Measurements from ENCODE around the gene FOXF2.
"Not testable (repeated sequence)": the region's sequence is repeated elsewhere in the genome, so short reads cannot be mapped to it uniquely, and the experiment has no call there.

Gene FOXF2

DNA sequence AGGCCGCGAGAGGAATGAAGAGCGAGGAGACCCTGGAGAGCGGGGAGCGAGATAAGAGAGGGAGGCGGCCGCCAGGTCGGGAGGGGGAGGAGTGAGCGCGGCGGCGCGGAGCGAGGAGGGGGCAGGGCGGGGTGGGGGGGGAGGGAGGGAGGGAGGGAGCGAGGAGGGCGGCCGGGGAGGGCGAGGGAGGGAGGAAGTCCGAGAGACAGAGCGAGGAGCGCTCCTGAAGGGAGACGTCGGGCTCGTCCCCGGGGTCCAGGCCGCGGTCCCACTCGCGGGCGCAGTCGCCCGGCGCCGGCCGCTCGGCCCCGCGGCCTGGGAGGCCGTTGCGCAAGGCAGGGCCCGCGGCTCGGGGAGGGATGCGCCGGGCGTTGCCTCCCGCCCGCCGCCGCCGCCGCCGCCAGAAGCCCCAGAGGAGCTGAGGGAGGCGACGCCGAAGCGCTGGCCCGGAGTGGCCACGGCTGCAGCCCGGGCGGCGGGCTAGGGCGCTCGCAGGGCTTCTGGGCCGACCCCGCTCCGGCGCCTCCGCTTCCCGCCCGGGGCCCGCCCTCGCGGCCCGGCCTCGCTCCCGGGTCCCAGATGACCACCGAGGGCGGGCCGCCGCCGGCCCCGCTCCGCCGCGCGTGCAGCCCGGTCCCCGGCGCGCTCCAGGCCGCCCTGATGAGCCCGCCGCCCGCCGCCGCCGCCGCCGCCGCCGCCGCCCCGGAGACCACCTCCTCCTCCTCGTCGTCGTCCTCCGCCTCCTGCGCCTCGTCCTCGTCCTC, at the start of gene FOXF2:
Gene FOXF2 (plus strand): TSS at position 208 of the 764 bp plus-strand sequence. CDS start 372 bp downstream, at position 580.
- DNase-seq (ENCODE audit: low spot score), result peak; percentile 60

DNA sequence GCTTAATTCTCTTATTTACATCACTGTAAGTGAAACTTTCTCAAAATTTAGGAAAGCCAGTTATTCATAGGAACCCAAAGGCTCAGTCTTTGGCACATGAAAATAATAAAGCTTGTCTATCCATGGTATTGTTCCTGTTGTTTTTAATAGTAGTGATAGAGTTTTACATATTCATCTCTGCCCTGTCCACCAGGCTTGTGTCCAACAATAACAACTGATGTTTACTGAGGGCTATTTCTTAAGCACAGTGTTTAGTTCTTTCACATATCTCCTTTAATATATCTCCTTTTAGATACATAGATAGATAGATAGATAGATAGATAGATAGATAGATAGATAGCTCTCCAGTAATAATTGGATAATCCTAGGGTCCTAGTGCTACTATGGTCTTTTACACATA, 43.3 kb upstream of the FOXF2 start:
- DNase-seq (ENCODE audit: low spot score), result no peak

DNA sequence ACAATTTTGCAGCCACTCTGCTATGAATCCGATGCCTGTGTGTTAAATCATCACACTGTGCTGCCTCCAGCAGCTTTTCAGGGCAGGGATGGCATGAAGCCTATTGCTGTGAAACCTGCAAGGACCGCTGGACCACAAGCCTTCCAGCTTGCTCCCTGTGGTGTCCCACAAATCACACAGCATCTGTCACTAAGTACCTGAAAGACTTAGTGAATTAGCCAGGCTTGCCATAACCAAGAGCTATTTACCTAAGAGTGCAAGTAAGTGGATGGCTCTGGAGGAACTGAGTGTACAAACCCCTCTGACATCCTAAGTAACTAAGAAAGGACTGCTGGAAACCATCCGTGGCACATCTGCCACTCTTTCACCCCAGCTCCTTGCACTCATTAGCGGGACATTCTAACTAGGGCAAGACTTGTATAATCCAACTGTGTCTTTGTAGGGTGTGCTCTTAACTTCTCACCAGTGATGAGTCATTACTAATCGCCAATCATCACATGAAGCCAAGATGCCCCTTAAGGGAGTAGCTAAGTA, 42.8 kb upstream of the FOXF2 start:
- DNase-seq (ENCODE audit: low spot score), result no peak

DNA sequence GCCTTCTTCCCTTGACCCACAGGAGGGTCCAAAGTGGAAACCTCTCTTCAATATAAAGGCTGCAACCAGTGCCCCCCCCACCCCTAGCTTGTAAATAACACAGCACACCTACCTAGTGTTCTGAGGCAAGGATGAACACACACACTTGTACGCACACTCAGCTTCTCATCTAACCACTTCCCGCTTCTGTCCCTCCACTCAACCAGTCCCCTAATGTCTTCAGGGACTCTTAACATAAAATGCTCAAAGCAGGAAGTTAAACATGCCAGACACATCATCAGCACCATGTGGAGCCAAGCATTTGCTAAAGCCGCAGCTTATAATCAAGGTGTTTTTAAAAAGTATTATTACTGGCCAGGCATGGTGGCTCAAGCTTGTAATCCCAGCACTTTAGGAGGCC, 42.2 kb upstream of the FOXF2 start:
- no peak for DNase-seq (ENCODE audit: low spot score)

DNA sequence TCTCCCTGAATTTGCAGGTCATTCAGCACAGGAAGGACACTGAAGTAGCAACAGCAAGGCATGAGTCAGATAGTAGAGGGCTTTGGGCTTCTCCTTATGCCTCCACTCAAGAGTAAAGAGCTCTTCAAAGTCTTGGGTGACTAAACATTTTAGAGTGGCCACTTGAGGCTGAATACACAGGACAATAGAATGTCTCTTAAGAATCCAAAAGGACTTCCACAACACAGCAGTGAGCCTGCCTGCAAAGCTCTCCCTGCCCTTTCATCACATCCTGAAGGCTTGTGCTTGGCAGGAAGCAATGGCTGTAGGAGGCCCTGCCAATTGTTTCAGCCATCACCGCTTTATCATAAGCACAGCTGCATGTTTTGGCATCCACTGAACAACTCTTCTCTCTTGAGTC, 40.7 kb upstream of the FOXF2 start:
- DNase-seq (ENCODE audit: low spot score), result no peak

DNA sequence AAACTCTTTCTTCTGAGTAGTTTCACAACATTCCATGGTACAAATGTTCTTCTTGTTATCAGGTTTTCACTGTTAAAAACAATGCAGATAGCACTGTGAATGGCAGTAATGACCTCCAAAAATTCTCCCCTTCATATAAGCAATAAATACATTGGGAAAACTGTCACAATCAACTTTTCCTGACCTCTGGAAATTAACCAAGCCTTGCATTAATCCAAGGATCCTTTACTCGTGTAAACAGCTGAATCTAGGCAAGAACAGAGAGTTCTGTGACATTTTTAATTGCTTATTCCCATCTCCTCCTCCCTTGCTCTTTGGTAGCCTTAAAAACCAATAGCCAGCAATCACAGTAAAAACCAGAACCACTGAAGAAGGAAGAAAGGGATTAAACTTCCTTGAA, 39.7 kb upstream of the FOXF2 start:
- no peak for DNase-seq (ENCODE audit: low spot score)

DNA sequence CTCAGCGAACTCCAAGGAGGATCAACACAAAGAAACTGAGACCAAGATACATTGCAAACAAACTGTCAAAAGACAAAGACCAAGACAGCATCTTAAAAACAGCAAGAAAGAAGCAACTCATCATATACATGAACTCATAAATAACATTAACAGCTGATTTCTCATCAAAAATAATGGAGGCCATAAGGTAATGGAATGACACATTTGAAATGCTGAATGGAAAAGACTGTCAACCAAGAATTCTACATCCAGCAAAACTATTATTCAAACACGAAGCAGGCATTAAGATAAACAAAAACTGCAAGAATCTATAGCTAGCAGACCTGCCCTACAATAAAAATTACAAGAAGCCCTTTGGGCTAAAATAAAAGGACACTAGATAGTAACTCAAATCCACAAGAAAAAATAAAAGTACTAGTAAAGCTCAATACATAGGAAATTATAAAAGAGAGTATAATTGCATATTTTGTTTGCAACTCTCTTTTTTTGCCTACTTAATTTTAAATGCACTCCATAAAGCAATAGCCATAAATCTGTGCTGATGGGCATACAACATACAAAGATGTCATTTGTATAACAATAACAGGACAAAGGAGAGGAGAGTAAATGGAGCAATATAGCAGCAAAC, 37.9 kb upstream of the FOXF2 start:
- no peak for DNase-seq (ENCODE audit: low spot score)

DNA sequence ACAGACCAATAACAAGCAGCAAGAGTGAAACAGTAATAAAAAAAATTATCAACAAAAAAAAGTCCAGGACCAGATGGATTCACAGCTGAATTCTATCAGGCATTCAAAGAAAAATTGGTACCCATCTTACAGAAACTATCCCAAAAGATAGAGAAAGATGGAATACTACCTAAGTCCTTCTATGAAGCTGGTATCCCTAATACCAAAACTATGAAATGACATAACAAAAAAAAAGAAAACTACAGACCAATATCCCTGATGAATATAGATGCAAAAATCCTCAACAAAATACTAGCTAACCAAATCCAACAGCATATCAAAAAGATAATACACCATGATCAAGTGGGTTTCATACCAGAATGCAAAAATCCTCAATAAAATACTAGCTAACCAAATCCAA, 34.3 kb upstream of the FOXF2 start:
- DNase-seq (ENCODE audit: low spot score), result not testable (repeated sequence)

DNA sequence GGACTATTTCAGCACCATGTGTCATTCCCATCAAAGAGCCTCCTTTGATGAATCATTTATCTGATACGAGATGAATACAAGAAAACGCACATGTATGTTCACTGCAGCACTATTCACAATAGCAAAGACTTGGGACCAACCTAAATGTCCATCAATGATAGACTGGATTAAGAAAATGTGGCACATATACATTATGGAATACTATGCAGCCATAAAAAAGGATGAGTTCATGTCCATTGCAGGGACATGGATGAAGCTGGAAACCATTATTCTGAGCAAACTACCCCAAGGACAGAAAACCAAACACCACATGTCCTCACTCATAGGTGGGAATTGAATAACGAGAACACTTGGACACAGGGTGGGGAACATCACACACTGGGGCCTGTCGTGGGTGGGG, 27.7 kb upstream of the FOXF2 start:
- DNase-seq (ENCODE audit: low spot score), result not testable (repeated sequence)

DNA sequence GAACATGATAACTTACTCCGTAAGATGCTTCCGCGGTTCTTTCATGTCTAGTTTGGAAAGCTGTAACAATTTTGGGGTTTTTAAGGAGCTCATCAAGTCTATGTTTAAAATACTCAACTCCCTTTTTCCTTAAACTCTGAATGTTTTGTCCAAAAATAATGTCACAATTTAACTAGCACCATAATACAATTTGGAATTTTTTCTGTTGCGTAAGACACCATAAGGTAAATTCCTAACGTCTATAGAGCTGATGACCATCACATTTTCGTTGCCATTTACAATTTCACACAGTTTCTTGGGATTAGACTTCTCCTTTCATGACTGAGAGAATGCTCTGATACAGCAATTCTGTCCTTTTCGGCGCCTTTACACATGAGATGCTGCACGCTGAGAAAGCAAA, 26.7 kb upstream of the FOXF2 start:
- no peak for DNase-seq (ENCODE audit: low spot score)

DNA sequence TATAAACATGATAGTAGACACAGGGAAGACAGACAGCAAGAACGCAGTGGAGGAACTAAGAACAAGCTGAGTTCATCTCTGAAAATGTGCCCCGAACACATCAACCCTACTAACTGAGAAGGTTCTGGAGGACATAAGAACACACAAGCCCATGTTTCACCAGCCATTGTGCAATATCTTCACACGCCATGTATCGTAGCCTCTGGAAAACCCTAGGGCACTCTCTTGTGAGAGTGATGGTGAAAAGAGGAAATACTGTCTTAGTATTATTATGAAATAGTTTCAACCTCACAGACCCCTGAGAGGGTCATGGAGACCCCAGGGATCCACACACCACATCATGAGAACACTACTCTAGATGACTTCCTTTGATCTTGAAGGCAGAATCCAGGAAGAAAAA, 26.1 kb upstream of the FOXF2 start:
- no peak for DNase-seq (ENCODE audit: low spot score)

DNA sequence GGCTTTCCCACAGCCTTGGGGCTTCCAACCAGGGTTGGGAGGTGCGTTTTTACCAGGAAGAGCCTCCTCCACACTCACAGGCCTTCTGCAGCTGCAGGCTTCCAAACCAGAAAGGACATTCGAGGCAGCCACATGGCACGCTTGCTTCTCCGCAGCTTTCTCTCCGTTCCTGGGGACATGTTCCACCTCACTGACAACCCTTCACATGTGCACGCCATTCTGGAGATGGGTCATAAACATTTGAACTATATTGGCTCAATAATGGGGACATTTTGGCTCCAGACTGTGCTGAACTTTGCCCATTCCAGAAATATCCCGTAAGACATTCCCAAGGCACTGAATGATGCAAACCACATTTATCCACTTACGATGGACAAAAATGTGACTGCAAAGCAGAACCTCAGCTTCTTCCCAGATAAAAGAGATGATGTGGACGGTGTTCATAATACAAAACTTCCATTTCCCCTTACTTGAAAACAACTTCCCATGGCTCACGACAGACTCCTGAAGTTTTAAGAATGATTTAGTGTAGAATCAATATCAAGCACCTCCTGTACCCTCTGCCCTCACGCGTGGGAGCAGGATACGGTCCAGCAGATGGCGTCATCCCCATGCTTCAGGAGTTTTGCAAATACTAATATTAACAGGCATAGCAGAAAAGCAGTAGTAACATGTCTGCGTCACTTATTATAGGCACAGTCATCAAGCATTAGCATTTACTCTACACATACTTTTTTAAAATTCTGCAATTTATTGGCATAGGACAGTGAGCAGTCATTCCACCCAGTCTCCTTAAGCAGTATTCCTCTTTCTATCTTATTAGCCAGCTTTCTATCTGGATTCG, 25.4 kb upstream of the FOXF2 start:
- peak; percentile 72 for DNase-seq (ENCODE audit: low spot score)

DNA sequence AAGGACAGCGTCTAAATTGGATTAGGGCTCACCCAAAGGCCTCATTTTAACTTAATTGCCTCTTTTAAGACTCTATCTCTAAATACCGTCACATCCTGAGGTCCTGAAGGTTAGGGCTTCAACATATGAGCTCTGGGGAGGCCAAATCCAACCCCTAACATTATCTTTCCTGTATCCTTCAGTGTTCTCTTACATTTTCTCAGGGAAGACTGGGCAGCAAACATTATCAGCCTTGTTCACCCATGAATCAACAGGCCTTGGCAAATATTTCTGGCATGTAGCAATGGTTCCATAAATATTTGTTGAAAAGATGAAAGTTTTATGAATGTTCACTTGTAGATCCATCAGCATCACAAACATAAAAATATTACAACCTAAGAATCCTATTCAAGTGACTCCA, 24.6 kb upstream of the FOXF2 start:
- no peak for DNase-seq (ENCODE audit: low spot score)

DNA sequence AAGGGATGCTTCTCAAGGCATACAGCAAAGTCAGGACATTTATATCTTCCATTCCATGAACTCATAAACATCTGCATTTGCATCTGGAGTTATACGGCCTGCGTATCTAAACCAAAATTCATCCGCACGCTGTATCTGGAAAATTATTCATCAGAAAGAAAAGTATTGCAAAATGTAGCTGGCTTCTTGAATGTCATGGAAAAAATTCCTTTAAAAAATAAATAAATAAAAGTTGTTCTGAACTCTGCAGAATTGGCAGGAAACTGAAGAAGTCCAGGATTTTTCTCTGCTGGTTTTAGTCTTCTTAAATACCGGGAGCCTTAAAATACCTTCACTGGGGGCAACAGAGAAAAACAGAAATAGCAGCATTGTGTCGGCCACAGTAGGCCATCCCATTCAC, 23.7 kb upstream of the FOXF2 start:
- DNase-seq (ENCODE audit: low spot score), result no peak

DNA sequence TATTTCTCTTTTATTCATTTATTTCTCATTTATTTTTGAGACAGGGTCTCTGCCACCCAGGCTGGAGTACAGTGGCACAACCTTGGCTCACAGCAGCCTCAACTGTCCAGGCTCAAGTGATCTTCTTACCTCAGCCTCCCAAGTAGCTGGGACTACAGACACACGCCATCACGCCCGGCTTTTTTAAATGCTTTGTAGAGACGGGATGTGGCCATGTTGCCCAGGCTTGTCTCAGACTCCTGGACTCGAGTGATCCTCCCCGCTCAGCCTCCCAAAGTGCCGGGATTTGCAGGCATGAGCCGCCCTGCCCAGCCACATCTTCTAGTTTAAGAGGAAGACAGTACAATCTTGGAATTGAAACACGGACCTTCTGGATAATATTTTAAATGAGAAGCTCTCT, 21.6 kb upstream of the FOXF2 start:
- DNase-seq (ENCODE audit: low spot score), result no peak

DNA sequence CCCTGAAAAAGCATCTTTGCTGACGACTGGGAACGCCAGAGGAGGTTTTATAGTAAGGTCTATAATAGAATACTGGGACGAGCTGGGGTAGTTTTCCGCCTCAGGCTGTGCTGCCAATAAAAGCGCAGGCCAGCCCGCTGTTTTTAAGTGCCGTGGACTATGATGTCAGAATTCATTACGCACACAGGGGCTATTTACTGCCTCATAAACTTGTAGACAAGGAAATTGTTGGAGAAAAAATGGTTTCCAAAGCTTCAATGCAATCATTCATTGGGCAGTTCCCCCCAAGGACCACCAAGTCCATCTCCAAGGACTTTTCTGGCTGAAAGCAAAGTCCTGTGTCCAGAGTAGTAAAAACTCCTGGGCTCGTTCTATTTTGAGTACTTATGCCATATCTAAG, 20.4 kb upstream of the FOXF2 start:
- DNase-seq (ENCODE audit: low spot score), result no peak

DNA sequence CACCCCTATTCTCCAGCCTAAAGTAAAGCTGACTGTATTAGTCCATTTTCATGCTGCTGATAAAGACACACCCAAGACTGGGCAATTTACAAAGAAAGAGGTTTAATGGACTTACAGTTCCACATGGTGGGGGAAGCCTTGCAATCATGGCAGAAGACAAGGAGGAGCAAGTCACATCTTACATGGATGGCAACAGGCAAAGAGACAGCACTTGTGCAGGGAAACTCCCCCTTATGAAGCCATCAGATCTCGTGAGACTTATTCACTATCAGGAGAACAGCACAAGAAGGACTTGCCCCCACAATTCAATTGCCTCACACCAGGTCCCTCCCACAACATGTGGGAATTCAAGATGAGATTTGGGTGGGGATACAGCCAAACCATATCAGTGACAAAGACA, 19.7 kb upstream of the FOXF2 start:
- not testable (repeated sequence) for DNase-seq (ENCODE audit: low spot score)

DNA sequence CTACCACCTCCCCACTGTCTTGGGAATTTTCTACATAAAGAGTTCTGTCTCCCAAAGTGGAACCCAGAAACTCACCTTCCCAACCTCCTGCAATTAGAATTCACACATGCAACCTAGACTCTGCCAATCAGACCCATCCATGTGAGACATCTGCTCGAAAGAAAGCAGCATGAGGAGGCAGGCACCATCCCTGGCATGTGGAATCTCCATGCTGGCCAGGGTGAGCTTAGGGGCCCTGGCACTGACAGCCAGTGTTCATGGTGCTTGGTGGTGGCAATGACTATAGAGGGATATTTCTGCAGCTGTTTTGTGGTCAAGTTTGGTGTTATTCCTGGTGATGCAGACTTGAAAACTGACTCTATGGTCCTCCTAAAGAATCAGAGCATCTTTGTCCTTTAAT, 17.4 kb upstream of the FOXF2 start:
- DNase-seq (ENCODE audit: low spot score), result no peak

DNA sequence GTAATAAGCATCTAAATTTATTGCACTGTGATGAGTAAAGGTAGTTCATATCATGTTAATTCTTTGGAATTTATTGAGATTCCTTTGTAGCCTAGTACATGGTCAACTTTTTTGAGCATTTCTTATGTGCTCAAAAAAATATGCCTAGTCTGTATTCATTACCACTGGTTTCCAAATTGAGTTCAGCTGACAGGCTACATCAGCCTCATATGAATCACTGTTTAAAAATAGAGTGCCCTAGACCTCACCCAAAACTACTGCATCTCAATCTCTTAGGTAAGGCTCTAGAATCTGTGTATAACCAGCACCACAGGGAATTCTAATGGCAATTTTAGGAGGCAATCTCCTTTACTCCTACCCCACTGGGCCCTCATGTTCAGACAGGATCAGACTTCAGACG, 16.7 kb upstream of the FOXF2 start:
- peak; percentile 51 for DNase-seq (ENCODE audit: low spot score)

DNA sequence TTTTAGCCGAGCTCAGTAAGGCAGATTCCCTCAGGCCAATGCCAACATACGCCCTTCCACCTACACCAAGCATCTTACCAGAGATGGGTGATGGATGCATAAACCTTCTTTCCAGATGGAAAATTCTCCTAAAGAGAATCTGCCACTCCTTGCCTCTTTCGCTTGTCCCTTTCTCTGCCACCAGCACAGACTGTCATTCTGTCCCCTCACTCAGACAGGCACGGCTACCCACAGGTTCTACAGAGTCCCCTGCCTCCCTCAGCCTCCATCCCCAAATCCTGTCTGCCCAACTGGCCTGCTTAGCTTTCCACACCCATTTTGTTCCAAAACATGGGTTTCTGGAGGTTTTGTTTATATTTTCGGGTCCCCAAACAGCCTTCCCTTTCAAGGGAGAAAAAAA, 12.7 kb upstream of the FOXF2 start:
- DNase-seq (ENCODE audit: low spot score), result no peak

DNA sequence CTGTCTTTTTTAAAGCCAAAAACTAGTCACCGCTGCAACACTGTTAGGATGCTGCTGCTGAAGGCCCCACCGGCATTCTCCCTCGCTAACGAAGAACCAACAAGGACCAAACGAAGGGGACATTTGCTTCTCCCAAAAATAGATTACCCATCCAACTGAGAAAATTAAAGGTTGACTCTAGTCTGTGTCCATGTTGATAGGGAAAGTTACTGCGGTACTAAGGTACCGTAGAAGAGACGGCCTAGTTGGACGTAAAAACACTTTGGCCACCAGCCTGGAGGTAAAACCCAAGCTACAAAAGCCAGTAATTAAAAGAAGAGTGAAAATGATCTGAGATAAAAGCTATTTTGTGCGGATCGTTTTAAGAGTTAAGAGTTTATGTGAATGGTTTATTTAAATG, 11.8 kb upstream of the FOXF2 start:
- DNase-seq (ENCODE audit: low spot score), result no peak

DNA sequence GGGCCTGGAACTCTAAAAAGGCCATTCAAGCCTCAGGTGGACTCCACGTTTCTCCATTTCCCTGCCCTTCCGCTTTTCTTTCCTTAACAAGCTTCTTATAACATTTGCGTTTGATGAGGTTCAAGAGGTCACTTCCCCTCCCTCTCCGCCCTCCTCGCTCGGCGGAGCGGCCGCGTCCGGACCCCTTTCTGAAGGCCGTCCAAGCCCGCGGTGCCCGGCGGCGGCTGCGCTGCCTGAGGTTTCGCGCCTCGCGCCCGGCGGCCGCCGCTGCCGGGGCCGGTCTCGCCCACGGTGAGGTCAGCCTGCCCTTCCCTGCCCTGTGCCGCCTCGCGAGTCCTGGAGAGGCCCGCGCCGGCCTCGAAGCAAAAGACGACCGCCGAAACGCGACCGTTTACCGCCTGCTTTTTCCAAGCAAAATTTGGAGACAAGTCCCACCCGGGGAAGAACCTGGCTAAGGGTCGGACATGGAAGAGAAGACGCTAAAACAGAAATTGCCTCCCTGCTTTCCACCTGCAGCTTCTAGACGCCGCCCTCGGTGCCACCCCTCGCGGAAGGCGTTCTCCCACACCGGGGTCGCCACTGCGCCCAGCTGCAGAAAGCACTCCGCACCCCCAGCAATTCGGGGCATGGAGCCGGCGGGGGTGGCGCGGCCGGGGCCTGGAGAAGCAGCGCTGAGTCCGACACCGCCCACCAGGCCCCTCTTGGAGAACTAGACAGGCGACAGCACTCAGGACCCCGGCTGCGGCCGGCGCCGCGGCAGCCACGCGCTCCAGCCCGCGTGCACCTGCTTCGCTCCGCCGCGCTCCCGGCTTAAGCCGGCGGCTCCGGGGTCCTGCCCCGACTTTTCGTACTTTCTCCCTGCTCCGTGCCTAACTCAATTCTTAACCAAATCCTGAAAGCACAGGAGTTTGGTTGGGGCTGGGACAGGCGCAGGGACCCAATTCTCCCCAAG, 11.0 kb upstream of the FOXF2 start:
- no peak for DNase-seq (ENCODE audit: low spot score)
